ENCODE measurements around the gene GLRX5. TPM values are rescaled to one million over a fixed set of nuclear protein-coding genes. Genes with fewer than 3 reads are reported as not detected.

Gene GLRX5
- total RNA-seq, 1 experiment from 2014 or later = 90.1 TPM

GRCh38 chr14:95515596-95516552 lies 19.0 kb upstream of the GLRX5 start:
- peak; percentile 78 for DNase-seq (ENCODE audit: low read depth)

DNA sequence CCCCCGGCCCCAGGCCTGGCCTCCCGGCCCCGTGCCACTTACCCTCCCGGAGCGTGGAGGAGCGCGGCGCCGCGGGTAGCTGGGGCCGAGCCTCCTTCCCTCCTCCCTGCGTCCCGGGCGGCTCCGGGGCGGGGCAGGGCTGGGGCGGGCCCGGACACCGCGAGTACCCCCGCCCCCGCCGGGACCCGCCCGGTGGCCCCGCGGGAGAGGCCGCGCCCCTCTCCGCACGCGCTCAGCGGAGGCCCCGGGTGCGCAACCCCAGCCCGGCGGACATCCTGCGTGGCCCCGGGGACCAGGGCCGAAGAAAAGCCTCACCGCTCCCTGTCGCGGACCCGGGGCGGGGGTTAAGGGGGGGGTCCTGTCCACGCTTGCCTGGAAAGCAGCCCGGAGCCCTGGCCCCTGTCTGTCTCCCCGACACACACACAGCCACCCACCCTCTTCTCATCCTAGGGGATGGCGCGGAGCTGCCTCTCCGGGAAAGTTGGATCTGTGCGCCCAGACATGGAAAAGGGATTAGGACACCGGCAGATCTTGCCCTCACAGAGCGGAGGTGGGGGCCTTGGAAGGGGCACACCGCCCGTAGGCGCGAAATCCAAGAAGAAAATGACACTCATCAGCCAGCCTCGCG lies 18.2 kb upstream of the GLRX5 start, which contains the start of gene SYNE3:
Gene SYNE3, minus strand, starts transcription at position 97 of the 628 bp plus-strand sequence. CDS start 40,829 bp downstream, outside the sequence.
- DNase-seq (ENCODE audit: low read depth) = no peak

GRCh38 chr14:95518045-95518751 lies 16.7 kb upstream of the GLRX5 start:
- DNase-seq (ENCODE audit: low read depth) = no peak

DNA sequence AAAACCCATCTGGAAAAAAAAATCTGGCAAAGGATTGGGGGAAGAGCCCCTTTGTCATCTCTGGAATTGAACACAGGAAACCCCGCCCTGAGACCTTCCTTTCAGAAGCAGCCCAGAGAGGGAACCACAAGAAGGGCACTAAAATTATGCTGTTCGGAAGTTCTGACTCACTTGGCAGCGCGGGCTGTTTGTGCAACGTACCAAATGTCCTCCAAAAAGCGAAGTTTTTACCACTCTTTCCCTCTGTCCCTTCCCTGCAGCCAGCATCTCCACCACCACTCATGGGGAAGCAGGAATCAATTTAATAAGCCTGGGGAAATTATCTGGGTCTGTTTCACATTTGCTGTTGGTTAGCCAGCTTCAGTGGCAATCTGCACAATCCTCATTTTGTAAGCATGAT lies 15.2 kb upstream of the GLRX5 start:
- DNase-seq (ENCODE audit: low read depth) = peak; percentile 87

GRCh38 chr14:95520346-95520745 lies 14.5 kb upstream of the GLRX5 start:
- DNase-seq (ENCODE audit: low read depth) = no peak

GRCh38 chr14:95521001-95521400 lies 13.8 kb upstream of the GLRX5 start:
- DNase-seq (ENCODE audit: low read depth) = no peak

DNA sequence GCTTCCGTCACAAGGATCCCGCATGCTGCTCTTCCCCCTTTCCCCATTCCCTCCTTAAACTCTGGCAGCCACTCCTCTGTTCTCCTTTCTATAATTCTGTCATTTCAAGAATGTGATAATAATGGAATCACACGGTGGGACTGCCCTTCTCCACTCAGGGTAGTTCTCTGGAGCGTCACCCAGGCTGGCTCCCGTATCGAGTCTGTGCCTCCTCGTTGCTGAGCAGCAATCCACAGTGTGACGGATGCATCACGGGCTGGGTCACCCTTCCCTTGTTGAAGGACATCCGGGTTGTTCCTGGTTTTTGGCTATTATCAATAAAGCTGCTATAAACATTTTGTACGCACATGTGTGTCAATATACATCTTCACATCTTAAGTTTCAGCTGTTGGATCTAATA lies 12.7 kb upstream of the GLRX5 start:
- DNase-seq (ENCODE audit: low read depth) = no peak

- DNase-seq (ENCODE audit: low read depth) = no peak
Observed at GRCh38 chr14:95522556-95522955, 12.3 kb upstream of the GLRX5 start.

DNA sequence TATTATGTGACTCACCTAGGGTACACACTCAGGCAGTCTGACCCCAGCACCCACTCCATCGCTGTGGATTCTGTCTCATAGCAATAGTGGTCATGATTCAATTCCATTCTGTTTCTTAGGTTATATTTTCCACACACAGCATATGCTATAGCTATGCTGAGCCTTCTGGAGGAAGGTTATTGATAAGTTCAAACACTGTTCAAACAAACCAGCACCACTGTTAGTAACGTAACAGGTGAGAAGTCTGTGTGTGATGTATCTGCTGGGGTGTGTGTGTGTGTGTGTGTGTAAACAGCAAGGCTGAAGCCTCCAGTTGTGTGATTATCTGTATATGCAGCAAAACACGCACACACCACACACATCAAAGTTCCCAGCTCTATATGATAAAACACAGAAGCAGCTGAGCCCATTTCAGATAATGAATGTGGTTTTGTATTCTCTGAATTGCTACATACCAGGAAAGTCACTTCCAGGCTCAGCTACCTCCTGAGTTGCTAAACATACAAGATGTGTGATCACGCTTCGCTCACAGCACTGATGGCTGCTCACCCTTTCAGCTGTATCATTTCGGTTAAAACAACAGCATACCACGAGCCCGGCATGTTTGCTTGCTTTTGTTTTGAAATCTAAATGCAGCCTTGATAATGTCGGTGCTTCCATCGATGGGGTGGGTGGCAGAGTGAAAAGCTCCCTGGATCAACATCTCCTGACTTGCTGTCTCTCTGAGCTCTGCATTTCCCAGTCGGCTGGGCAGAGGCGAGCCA lies 11.6 kb upstream of the GLRX5 start:
- DNase-seq (ENCODE audit: low read depth) = no peak

DNA sequence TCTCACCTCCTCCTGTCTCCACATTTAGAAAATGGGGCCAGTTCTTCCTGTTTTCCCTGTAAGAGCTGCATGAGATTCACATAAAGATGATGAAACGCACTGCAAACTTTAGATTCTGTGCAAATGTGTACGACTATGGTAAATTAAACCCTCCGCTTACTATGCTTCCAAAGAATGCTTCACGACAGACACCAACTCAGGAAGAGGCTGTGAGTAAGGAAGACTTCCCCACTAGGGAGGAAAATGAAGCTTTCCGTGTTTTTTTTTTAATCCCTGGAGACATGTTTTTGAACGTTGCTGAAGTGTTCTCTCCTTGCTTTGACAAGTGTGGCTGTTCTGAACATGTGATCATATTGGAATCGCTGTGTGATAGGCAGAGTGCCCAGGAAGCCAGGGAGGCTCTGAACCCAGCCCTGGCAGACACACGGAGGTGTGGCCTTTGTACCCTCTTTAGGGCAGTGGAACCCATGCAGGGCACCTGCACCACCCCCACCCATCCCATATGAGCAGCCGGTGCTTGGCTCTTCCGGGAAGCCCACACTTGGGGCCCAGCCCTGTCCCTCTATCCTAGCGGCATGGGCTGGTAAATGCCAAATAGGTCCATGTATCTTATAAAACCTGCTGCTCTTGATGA lies 10.9 kb upstream of the GLRX5 start:
- DNase-seq (ENCODE audit: low read depth) = no peak

GRCh38 chr14:95524706-95525512 lies 9.9 kb upstream of the GLRX5 start:
- no peak for DNase-seq (ENCODE audit: low read depth)

- DNase-seq (ENCODE audit: low read depth) = no peak
Observed at GRCh38 chr14:95525999-95526398, 8.9 kb upstream of the GLRX5 start.

DNA sequence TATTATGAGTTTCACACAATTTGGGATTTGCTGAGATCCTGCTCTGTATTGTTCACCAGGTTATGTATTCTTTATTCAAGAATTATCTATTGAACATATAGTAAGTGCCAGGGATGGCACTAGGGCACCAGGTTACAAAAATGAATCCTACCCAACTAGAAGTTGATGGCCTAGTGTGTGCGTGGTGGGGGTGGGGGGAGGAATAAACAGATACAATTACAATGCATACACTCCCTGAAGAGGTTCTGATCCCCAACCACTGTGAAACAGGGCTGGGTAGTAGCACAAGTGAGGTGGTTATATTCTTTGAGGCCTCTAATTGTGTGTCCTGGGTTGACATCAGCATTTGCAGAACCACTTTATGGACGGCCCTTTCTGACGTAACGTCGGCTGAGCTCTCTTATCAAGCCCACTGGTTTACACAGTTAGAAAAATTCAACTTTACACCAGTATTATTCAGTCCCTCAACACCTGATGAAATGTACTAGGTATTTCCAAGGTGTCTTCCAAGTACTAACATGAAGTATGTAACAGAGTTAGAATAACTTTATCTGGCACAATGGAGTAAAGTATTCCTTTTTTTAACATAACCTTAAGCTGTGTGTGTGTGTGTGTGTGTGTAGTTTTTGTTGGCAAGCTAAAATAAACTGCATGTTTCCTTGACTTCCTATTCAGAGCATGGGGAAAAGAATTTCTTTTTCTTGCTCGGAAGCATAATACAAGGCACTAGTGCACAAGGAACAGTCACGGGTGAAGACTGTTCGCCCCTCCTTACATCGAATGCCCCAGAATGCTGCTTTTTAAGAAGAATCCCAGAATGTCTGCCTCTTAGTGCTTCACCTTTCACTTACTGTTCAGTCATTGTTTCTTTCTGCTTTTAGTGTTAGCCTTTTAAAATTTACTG lies 8.1 kb upstream of the GLRX5 start:
- DNase-seq (ENCODE audit: low read depth) = no peak

DNA sequence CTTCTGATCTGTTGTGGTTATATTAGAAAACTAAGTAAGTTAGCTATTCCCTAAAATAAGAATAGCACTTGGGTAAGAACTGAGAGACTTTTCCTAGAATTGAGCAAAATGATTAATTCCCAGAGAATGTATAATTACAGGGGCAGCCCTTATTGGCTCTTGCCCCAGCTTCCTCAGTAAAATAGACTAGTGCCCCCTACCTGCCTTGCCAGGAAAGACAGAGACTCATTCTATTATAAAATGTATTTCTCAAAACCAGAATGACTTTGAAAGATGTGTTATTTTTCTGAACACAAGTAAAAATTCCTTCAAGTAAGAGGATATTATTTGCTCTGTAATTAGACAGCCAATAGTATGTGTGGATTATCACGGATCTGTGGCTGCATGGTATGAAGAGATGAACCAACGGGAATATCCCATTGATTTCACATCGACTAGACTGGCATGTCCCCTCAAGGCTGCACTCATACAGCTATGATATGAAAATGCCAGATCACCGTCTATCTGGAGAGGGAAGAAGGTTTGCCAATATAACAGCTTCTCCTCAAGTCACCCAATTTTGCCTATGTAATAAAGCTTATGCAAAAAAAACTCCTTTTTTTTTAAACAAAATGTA lies 7.4 kb upstream of the GLRX5 start:
- peak; percentile 51 for DNase-seq (ENCODE audit: low read depth)

DNA sequence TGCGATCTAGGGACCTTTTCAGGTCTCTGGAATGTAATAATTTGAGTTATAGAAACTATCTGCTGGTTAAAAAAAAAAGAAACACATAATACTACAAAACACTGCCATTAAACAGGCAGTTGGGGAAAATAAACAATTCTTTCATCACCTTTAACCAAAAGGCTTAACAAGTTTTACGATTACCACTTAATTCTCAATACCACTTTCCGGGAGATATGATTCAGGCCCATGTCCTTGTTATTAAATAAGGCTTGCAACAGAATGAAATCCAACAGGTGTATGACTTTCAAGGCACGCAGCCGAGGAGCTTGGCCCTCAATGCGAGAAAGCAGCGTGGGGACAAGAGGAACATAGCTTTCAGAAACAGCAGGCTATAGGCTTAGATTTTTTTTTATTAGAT lies 5.6 kb upstream of the GLRX5 start:
- DNase-seq (ENCODE audit: low read depth) = no peak

DNA sequence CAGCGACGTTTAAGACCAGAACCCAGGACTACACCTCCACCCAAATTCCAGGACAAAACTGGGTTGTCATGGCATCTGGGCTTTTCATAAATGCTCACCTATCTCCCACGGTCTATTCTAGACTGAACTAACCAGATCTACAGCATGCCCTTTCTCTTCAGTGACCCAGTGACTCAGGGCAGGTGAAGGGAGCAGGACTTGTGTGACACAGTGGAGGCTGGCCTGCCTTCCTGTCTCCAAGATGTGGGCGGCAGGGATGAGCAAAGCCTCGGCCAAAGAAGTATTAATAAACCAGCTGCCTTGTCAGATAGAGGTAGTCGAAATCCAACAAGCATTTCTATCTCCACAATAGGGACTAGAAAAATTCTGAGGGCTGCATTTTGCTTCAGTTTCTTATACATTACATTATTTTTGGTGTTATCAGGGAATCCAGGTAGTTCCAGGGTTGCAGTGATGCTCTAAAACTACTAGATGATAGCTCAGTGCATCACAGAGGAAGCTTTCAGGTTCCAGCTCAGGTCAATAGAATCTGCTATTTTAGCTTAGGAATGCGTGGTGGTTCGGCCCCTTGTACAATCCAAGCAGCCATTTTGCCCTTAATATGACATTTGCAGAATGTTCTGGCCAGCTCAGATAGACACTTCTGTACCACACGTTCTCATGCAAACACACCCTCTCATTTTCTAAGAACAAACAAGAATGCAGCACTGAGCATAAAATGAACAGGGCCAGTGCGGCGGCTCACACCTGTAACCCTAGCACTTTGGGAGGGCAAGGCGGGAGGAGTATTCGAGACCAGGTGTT lies 4.2 kb upstream of the GLRX5 start:
- DNase-seq (ENCODE audit: low read depth) = no peak

DNA sequence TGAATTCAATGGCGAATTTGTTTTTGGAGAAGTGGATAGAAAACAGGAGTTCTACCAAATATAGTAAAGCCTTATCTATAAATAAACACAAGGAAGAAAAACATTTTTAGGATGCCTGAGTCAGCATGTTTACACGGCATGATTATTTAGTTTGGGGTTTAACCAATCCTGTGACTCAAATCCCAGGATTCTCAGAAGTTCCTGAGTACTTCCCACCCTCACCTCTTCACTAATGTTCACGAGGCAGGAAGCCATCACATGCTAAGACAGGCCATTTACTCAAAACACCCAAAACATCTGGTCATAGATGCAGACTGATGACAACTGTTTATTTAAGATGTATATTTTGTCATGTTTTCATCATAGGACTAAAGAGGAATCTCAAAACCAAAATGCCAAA lies 3.4 kb upstream of the GLRX5 start:
- peak; percentile 60 for DNase-seq (ENCODE audit: low read depth)

GRCh38 chr14:95531969-95532368 lies 2.9 kb upstream of the GLRX5 start:
- DNase-seq (ENCODE audit: low read depth) = no peak

Data from Daoy (cell line).